Measurements from ENCODE around the gene FAM171A1. TPM values are rescaled to one million over a fixed set of nuclear protein-coding genes. Genes with fewer than 3 reads are reported as not detected.
A peak's percentile ranks its signal among the peaks of the same experiment; 100 is the strongest.

Gene FAM171A1
- total RNA-seq, 1 donor from 2014 or later, result 28.2 TPM

- Mint-ChIP-seq H3K4me1 (peaks cover 39% of the 10 kb centered on the region), H3K27me3 (ENCODE audit: insufficient read depth, low read depth) (peaks cover 2% of the 10 kb centered on the region), H3K27ac (no peak overlapping the region), H3K9me3 (no peaks in the 10 kb centered on the region), H3K4me3 (no peak overlapping the region), H3K36me3 (peaks cover 3% of the 10 kb centered on the region)
- Histone ChIP-seq H2AFZ (replicated peaks) (no peak overlapping the region), H3K4me3 (no peak overlapping the region), H3K27ac (no peak overlapping the region), H3K36me3 (no peaks in the 10 kb centered on the region), H3K79me2 (ENCODE audit: low read depth) (peaks cover 31% of the 10 kb centered on the region), H4K20me1 (ENCODE audit: low read depth) (peaks cover 23% of the 10 kb centered on the region), H3K9ac (no peak overlapping the region), H3F3A (ENCODE audit: low read depth) (no peaks in the 10 kb centered on the region), H3K27me3 (no peaks in the 10 kb centered on the region), H3K4me2 (no peak overlapping the region), H3K9me3 (ENCODE audit: low read depth) (no peaks in the 10 kb centered on the region), H3K4me1 (peaks cover 22% of the 10 kb centered on the region)
- no peak for DNase-seq (ENCODE audit: low spot score)
- TF ChIP-seq EZH2phosphoT487 (IDR thresholded peaks at IDR 0.05) (no peak), EZH2 (IDR thresholded peaks at IDR 0.05) (no peak), CTCF (IDR thresholded peaks at IDR 0.05) (no peak)
These were observed 24.5 kb downstream of the FAM171A1 start for GRCh38 chr10:15346440-15347141.

- no peak overlapping the region for H2AFZ ChIP-seq (replicated peaks)
- no peak for TF ChIP-seq CTCF (IDR thresholded peaks at IDR 0.05)
- TF ChIP-seq EZH2phosphoT487 (IDR thresholded peaks at IDR 0.05), result no peak
- no peak for TF ChIP-seq EZH2 (IDR thresholded peaks at IDR 0.05)
- peaks cover 31% of the 10 kb centered on the region for H3K79me2 ChIP-seq (ENCODE audit: low read depth)
- H3K27ac ChIP-seq, result no peak overlapping the region
- no peaks in the 10 kb centered on the region for H3K9me3 ChIP-seq (ENCODE audit: low read depth)
- peak overlapping the region; percentile 14 for H3K27ac Mint-ChIP-seq
- H3K9me3 Mint-ChIP-seq, result no peaks in the 10 kb centered on the region
- H3K4me1 Mint-ChIP-seq, result peaks cover 39% of the 10 kb centered on the region
- no peak for DNase-seq (ENCODE audit: low spot score)
- no peak overlapping the region for H3K9ac ChIP-seq
- H3K36me3 ChIP-seq, result no peaks in the 10 kb centered on the region
- no peak overlapping the region for H3K4me3 Mint-ChIP-seq
- H3K4me2 ChIP-seq, result peak overlapping the region; percentile 1
- H3F3A ChIP-seq (ENCODE audit: low read depth), result no peaks in the 10 kb centered on the region
- peaks cover 22% of the 10 kb centered on the region for H3K4me1 ChIP-seq
- no peak overlapping the region for H3K4me3 ChIP-seq
- no peaks in the 10 kb centered on the region for H3K27me3 ChIP-seq
- H3K36me3 Mint-ChIP-seq, result no peaks in the 10 kb centered on the region
- no peaks in the 10 kb centered on the region for H3K27me3 Mint-ChIP-seq (ENCODE audit: insufficient read depth, low read depth)
- peaks cover 21% of the 10 kb centered on the region for H4K20me1 ChIP-seq (ENCODE audit: low read depth)
These were observed 25.6 kb downstream of the FAM171A1 start for GRCh38 chr10:15345450-15345849.

- no peaks in the 10 kb centered on the region for H3K36me3 Mint-ChIP-seq
- no peak overlapping the region for H3K4me3 Mint-ChIP-seq
These were observed 26.2 kb downstream of the FAM171A1 start for GRCh38 chr10:15344876-15345285.

More at GRCh38 chr10:15344876-15345285, 26.2 kb downstream of the FAM171A1 start:
- Histone ChIP-seq H3F3A (ENCODE audit: low read depth) (no peaks in the 10 kb centered on the region), H3K27me3 (no peaks in the 10 kb centered on the region), H3K9ac (no peak overlapping the region), H3K4me2 (peak overlapping the region; percentile 1), H3K36me3 (no peaks in the 10 kb centered on the region), H3K4me1 (peaks cover 22% of the 10 kb centered on the region), H3K79me2 (ENCODE audit: low read depth) (peaks cover 31% of the 10 kb centered on the region), H2AFZ (replicated peaks) (no peak overlapping the region), H3K9me3 (ENCODE audit: low read depth) (no peaks in the 10 kb centered on the region), H3K4me3 (no peak overlapping the region), H4K20me1 (ENCODE audit: low read depth) (peaks cover 21% of the 10 kb centered on the region), H3K27ac (no peak overlapping the region)
- peaks cover 37% of the 10 kb centered on the region for H3K4me1 Mint-ChIP-seq
- H3K27me3 Mint-ChIP-seq (ENCODE audit: insufficient read depth, low read depth), result no peaks in the 10 kb centered on the region
- H3K27ac Mint-ChIP-seq, result peak overlapping the region; percentile 14
- DNase-seq (ENCODE audit: low spot score), result peak; percentile 33
- no peak for TF ChIP-seq CTCF (IDR thresholded peaks at IDR 0.05)
- no peak for TF ChIP-seq EZH2 (IDR thresholded peaks at IDR 0.05)
- TF ChIP-seq EZH2phosphoT487 (IDR thresholded peaks at IDR 0.05), result no peak
- no peaks in the 10 kb centered on the region for H3K9me3 Mint-ChIP-seq
